Measurements from ENCODE around the gene TTK.

DNA sequence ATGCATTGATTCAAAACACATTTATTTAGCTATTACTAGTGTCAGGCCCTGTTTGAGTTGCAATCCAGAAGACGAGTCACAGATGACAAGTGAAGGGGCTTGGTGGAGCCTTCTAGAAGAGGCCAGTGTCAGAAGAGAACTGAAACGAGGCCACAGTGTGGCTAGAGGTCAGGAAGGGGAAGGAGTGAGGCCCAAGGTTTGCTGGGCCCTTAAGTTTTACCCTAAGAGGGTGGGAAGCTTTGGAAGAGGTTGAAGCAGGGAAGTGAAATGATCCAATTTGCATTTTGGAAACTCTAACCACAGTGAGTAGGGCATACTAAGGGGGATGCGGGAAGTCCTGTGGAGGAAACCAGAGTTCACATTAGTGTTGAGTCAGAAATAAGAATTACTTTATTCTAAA is 25.0 kb downstream of the TTK start:
- TF ChIP-seq, protein P1, sequence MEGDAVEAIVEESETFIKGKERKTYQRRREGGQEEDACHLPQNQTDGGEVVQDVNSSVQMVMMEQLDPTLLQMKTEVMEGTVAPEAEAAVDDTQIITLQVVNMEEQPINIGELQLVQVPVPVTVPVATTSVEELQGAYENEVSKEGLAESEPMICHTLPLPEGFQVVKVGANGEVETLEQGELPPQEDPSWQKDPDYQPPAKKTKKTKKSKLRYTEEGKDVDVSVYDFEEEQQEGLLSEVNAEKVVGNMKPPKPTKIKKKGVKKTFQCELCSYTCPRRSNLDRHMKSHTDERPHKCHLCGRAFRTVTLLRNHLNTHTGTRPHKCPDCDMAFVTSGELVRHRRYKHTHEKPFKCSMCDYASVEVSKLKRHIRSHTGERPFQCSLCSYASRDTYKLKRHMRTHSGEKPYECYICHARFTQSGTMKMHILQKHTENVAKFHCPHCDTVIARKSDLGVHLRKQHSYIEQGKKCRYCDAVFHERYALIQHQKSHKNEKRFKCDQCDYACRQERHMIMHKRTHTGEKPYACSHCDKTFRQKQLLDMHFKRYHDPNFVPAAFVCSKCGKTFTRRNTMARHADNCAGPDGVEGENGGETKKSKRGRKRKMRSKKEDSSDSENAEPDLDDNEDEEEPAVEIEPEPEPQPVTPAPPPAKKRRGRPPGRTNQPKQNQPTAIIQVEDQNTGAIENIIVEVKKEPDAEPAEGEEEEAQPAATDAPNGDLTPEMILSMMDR (IDR thresholded peaks at IDR 0.05; ENCODE audit: low read depth, low read length): no peak
- TF ChIP-seq POLR2A (IDR thresholded peaks at IDR 0.05; ENCODE audit: extremely low read depth, insufficient read length) (no peak), MYC (IDR thresholded peaks at IDR 0.05; ENCODE audit: low read depth, low read length) (no peak)
